Spleen (tissue), 7 donors: ENCODE results near the gene SH3BP1.

Source experiments
- CTCF ChIP-seq, 11 experiments: fragments of 200-600 bp in 7 of 11; fragments of 450-650 bp in 4 of 11; sonication (generic) in 4 of 11; IDR thresholded peaks in 8 of 11; conservative IDR thresholded peaks in 3 of 11; 1 replicate in 7 of 11; 2 replicates in 4 of 11; pipeline versions ENCODE4 v1.4.0 to v1.8.0; 2016 to 2021; ENCODE audit warnings: antibody characterized with exemption in 11 of 11, inconsistent platforms in 4 of 11, mild to moderate bottlenecking in 1 of 11
- POLR2A ChIP-seq, 3 donors: fragments of 450-650 bp; IDR thresholded peaks; one replicate each; pipeline ENCODE4 v1.5.1; 2017; ENCODE audit warnings: antibody characterized with exemption in 3 of 3, mild to moderate bottlenecking in 1 of 3
- donor health status: DM: no; HTN: no; CAD: no; lungs with moderate emphysema.
- donor health status: DM: no; HTN: no; CAD: no.
- donor health status: DM: no; HTN: no; CAD: no.

DNA sequence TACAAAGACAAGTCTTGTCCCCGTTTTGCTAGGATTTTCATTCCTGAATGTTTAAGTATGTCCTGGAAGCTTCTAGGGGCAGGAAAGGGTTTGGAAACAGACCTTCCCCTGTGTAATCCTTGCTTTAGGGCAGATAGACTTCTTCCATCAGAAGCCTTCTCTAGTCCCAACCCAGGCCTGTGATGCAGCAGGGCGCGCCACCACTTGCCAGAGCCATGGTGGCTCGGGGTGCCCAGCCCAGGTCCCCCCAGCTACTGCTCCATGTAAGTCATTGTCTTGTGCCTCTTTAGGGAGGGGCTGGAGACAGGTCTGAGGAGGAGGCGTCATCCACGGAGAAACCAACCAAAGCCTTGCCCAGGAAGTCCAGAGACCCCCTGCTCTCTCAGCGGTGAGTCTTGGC, 50.9 kb downstream of the SH3BP1 start:
- TF ChIP-seq CTCF (IDR thresholded peaks at IDR 0.05 in 8 of 11, conservative IDR thresholded peaks at IDR 0.05 in 3 of 11) (no peak), POLR2A (IDR thresholded peaks at IDR 0.05) (no peak)
